Measurements from ENCODE around the gene HOMER3.

GRCh38 chr19:18975011-18975410 is 34.0 kb upstream of the HOMER3 start:
- TF ChIP-seq GATA3 (IDR thresholded peaks at IDR 0.05; ENCODE audit: low read depth, low read length), result no peak
- TF ChIP-seq GATA2 (IDR thresholded peaks at IDR 0.05; ENCODE audit: low read depth, low read length), result no peak
